Gastrocnemius medialis (tissue), 4 donors: ENCODE results near the gene CMPK1.

Experiments used
- POLR2A ChIP-seq, 2 donors: fragments of 450-650 bp; IDR thresholded peaks; one replicate each; pipeline ENCODE4 v1.6.1; 2017; ENCODE audit warnings: antibody characterized with exemption in 2 of 2, mild to moderate bottlenecking in 2 of 2, moderate library complexity in 2 of 2
- TF ChIP-seq, protein P1 (sequence below), 5 experiments: fragments of 450-650 bp in 3 of 5; fragments of 200-600 bp in 2 of 5; sonication (generic) in 2 of 5; IDR thresholded peaks in 4 of 5; conservative IDR thresholded peaks in 1 of 5; 1 replicate in 4 of 5; 2 replicates in 1 of 5; pipeline ENCODE4 v1.5.1; 2016 to 2019; ENCODE audit warnings: antibody characterized with exemption in 5 of 5, mild to moderate bottlenecking in 3 of 5, moderate library complexity in 3 of 5

DNA sequence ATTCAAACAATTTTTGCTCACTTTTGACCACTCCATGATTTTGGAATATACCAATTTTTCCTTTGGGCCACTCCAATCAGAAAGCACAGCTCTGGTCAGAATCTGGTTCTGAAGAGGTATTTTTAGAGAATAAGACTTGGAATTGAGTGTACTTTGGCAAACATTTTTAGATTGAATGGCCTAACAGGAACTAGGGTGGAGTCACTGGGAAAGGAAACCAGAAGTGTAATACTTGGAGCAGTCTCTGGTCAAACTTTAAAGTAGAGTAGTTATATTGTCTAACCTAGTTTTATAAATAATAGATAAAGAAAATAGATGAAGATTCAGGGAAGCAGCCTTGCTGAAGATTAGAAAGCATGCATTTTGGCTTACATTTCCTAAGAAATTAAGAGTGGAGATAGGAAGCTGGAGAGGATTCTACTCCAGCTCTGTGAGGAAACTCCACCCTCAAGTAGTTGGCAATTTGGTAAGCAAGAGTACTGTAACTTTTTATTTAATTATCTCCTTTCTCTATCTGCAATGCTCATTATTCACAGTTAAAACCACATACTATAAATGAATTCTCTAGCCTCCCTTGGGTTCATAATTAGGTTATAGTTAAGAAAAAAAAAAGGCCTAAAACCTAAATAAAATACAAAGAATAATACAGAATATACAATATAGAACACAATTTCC is 35.4 kb upstream of the CMPK1 start:
- TF ChIP-seq, protein P1, sequence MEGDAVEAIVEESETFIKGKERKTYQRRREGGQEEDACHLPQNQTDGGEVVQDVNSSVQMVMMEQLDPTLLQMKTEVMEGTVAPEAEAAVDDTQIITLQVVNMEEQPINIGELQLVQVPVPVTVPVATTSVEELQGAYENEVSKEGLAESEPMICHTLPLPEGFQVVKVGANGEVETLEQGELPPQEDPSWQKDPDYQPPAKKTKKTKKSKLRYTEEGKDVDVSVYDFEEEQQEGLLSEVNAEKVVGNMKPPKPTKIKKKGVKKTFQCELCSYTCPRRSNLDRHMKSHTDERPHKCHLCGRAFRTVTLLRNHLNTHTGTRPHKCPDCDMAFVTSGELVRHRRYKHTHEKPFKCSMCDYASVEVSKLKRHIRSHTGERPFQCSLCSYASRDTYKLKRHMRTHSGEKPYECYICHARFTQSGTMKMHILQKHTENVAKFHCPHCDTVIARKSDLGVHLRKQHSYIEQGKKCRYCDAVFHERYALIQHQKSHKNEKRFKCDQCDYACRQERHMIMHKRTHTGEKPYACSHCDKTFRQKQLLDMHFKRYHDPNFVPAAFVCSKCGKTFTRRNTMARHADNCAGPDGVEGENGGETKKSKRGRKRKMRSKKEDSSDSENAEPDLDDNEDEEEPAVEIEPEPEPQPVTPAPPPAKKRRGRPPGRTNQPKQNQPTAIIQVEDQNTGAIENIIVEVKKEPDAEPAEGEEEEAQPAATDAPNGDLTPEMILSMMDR (IDR thresholded peaks at IDR 0.05 in 4 of 5, conservative IDR thresholded peaks at IDR 0.05 in 1 of 5): no peak
- no peak for TF ChIP-seq POLR2A (IDR thresholded peaks at IDR 0.05)
